GM21390 (cell line): ENCODE results near the gene GALK2.

ENCODE experiments used
- ATAC-seq: cut with Tn5 transposase; IDR thresholded peaks from one replicate; pipeline ENCODE4 v1.9.1; 2021; ENCODE audit not compliant: unreplicated experiment

The GALK2 gene

GRCh38 chr15:49278751-49279150 lies 108.7 kb downstream of the GALK2 start:
- no peak for ATAC-seq

DNA sequence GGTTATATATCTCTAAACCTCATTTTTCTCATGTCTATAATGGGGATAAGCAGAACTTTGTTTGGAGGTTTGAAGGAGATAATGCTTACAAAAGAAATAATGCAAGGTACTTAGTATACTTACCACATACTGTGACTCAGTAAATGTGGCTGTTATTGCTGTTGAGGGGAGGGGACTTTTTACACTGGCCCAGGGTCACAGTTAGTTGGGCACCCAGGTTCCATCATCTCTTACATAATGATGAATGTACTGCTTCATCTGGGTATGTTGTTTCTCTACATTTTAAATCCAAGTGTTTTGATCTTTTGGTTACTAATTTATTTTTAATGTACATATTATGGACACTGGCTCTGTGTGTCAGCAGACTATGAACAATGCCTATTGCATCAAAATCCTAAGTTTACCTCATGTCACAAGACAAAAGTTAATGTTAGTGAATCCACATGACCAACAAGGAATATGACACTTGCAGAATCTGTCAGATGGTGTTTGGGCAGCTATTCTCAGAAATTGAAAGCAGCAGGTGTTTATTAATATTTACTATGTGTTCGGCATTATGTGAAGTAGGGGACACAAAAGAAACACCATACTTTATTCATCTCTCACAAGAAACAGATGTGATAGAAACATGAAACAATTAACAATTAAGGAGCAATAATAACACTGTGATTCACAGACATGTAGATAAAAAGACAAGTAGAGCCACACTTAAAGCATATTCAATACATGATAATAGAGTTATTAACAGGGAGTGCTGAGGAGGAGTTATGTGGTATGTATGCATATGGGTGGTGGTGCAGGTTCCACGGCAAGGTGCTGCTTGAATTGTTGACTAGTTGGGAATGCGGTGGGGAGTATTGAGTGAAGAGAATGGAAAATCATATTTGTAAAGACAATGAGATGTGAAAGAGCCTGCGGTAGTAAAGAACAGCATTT lies 109.7 kb downstream of the GALK2 start:
- no peak for ATAC-seq

GRCh38 chr15:49282366-49282765 lies 112.3 kb downstream of the GALK2 start:
- no peak for ATAC-seq

- no peak for ATAC-seq
Observed at GRCh38 chr15:49286649-49287404, 116.8 kb downstream of the GALK2 start.

GRCh38 chr15:49287481-49287880 lies 117.4 kb downstream of the GALK2 start:
- no peak for ATAC-seq

- no peak for ATAC-seq
Observed at GRCh38 chr15:49288391-49288790, 118.3 kb downstream of the GALK2 start.

DNA sequence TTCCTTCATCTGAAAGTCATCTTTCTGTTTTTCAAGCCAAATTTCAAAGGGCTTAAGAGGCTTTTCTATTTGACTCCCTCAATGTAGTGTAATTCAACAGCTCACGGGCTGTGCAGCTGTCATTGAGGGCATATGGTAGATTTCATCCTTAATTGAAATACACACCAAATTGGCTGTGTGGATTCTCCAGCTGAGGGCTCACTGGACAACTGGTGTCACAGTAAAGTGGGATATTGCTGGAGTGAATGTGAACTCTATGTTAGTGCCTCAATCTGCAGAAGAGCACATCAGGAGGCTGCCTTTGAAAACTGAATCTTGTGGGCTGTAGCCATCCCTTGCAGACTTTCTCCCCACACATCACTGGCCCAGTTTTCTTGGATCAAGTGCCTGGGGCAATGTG lies 120.1 kb downstream of the GALK2 start:
- no peak for ATAC-seq

- ATAC-seq: no peak
Observed at GRCh38 chr15:49293941-49294340, 123.9 kb downstream of the GALK2 start.

DNA sequence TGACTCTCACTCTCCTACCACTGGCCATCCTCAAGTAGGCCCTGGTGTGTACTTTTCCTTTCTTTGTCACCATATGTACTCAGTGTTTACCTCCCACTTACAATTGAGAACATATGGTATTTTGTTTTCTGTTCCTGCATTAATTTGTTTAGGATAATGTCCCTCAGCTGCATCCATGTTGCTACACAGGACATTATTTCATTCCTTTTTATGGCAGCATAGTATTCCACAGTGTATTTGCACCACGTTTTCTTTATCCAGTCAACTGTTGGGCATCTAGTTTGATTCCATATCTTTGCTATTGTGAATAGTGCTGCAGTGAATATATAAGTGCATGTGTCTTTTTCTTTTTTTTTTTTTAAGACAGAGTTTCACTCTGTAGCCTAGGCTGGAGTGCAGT lies 126.2 kb downstream of the GALK2 start:
- no peak for ATAC-seq

DNA sequence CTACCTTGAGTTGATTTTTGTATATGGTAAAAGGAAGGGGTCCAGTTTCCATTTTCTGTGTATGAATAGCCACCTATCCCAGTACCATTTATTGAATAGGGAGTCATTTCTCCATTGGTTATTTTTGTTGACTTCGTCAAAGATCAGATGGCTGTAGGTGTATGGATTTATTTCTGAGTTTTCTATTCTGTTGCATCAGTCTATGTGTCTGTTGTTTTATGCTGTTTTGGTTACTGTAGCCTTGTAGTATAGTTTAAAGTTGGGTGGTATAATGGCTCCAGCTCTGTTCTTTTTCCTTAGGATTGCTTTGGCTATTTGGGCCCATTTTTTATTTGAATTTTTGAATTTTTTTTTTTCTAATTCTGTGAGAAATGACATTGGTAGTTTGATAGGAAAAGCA lies 127.5 kb downstream of the GALK2 start:
- no peak for ATAC-seq

- no peak for ATAC-seq
Observed at GRCh38 chr15:49300856-49301255, 130.8 kb downstream of the GALK2 start.

- no peak for ATAC-seq
Observed at GRCh38 chr15:49301562-49301961, 131.5 kb downstream of the GALK2 start.

- no peak for ATAC-seq
Observed at GRCh38 chr15:49303003-49303402, 133.0 kb downstream of the GALK2 start.

DNA sequence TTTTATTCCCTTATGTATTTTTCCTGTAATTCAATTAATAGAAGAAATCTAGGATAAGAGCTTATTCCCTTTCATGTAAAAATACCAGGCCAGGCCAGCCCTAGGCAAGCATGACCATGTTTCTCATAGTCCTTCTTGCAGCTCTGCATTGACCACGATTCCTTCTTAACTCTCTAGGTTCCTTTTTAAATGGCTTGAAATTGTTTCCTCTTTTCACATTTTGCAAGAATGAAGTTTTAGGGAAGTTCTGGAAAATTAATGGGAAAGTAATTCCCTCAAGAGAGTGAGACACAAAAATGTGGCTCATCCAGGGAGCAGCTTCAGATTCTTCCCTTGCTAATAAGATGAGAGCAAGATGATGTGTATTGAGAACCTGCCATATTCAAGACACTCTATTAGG lies 136.5 kb downstream of the GALK2 start:
- no peak for ATAC-seq

DNA sequence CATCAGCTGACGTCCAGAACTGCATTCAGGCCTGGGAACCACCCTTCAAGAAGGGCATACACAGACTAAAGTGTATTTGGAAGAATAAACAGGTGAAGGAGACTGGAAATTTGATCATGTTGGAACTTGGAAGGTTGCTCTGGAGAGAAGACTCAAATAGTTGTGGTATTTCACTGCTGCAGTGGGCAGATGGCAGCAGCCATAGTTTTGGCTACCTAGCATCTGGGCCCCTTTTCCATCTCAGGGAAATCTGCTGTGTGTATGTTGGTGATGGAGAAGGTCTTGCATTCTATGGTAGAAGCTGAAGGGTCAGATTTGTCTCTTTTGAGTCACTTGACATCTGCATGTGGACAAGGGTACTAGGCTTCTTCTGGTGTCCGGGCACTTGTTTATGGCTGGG lies 138.6 kb downstream of the GALK2 start:
- no peak for ATAC-seq

- ATAC-seq: no peak
Observed at GRCh38 chr15:49309889-49310288, 139.8 kb downstream of the GALK2 start.

DNA sequence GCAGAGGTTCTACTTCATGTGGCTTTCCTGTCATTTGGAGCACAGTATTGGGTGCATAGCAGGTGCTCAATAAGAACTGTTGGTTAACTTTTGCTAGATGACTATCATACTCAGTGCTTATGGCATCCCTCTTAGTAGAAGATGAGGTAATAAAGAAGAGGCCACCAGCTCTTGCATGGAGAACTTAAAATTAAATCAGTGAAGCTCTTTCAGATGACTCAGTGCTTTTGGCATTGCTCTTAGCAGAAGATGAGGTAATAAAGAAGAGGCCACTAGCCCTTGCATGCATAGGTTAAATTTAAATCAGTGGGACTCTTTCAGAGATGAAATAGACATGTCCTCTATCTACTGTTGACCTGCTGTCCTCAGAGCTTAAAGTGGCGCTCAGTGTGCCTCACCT lies 143.6 kb downstream of the GALK2 start:
- ATAC-seq: no peak

DNA sequence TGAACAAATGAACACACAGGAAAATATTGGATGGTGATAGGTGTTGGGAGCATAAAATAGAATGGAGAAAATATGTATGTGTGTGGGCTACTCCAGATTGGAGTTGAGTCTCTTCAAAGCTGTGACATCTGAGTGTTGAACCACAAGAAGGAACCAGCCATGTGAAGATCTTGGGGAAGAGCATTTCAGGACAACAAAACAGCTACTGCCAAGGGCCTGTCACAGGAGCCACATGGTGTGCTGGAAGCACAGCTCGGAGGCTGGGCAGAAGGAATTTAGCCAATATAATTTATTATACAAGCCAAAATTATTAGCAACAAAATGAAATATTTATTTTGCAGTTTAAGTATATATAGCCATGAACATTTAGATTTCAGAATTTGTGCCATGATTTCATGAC lies 144.7 kb downstream of the GALK2 start:
- no peak for ATAC-seq

DNA sequence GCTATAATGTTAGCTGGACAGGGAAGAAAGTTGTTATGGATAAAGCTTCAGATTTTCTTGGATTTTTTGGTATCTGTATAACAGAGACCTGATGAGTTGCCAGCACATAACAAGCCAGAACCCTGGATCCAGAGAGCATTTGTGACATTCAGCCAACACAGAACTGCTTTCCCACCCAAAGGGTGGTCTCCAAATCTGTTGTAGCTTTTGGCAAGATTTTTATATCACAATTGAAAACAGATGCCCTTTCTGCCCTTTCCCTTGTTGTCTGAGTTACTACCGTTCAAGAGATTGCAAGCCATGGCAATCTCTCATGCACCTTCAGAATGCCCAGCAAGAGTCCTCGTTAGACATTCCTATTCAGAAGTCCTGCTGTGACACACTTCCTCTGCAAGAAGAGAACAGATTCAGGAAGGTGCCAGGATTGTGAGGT lies 145.4 kb downstream of the GALK2 start:
- no peak for ATAC-seq

DNA sequence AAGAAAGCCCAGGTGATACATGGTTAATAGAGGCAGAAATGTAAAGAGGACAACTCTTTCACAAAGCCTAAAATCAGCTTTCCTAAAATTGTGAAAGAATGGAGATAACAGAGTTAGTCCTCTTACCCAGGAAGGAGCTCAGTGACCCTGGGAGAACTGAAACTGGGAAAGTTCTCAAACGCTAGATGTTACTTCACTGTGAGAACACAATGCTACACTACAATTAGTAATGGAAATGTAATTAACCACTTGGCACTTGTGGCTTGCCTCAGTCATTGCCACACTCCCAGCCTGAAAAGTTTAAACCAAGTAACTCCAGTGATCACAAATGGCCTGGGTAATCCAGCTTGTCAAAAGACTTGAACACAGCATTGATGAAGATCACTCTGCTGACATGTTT lies 150.3 kb downstream of the GALK2 start:
- ATAC-seq: no peak

DNA sequence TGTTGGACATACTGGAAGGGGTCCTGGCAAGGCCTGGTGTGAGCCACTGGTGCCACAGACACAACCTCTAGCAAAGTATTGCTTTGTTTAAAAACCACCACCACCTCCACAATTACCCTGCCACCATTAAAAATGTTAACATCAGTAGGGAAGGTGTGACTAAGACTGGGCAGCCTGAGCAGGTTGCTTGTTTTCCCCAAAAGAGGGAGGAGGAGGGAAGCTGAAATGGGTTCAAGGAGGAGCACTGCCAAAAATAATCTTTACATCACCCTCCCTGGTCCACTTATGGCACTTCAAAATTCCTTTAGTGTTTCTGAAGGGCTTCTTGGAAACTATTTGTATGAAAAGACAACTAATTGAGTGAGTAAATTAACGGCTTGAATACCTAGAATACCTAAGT lies 153.2 kb downstream of the GALK2 start:
- ATAC-seq: no peak

DNA sequence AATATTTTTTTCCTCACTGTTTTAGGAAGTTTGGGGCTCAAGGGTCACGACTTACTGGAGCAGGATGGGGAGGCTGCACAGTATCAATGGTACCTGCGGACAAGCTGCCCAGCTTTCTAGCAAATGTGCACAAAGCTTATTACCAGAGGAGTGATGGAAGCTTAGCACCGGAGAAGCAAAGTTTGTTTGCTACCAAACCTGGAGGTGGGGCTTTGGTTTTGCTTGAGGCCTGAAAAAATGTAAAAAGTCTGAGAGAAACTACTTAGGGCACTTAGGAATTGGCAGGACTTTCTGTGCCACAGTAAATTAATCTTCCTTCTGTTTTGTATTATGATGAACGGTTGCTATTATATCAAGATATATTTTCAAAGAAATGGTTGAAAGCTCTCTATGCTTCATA lies 157.9 kb downstream of the GALK2 start:
- ATAC-seq: no peak
